HG02571 (cell line): ENCODE results near the gene PRTG.
"Not testable (repeated sequence)": the region's sequence is repeated elsewhere in the genome, so short reads cannot be mapped to it uniquely, and the experiment has no call there.

Source experiments
- ATAC-seq: cut with Tn5 transposase; IDR thresholded peaks from one replicate; pipeline ENCODE4 v1.9.1; 2021; ENCODE audit warnings: mild to moderate bottlenecking, moderate library complexity; ENCODE audit not compliant: unreplicated experiment

PRTG gene

GRCh38 chr15:55703873-55704301 lies 39.1 kb downstream of the PRTG start:
- ATAC-seq, result no peak

GRCh38 chr15:55700876-55701275 lies 42.1 kb downstream of the PRTG start:
- no peak for ATAC-seq

DNA sequence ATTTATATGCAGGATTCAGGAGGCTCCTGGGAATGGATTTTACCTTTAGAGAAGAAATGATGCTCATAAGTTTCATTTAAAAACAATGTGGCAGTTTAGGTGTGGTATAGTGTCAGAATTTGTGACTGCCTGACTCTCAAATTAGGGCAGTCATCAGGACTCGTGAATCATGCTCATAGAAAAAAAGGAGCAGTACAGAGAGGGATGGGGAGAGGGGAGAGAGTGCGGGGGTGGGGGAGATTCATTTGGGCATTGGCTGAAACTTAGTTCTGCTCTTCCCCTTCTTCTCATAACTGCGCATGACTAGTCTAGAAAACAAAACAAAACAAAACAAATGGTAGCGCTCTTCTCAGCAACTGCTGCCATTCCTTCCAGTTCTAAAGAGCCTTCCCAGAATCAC lies 44.3 kb downstream of the PRTG start:
- no peak for ATAC-seq

DNA sequence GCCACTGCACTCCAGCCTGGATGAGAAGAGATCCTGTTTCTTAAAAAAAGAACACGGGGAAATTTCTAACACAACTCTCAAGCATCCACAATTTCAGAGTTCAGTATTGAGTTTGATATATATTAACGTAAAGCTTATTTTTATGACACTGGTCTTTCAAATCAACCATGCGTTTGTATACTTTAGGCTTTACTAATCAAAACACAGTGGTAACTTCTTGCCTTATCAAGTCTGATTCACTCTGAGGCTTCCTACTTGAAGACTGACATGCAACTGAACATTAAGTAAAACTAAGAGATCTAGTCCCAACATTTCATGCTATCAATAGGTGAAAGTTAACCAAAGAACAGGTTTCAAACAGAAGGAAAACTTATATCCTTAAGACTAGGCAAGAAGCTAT lies 46.7 kb downstream of the PRTG start:
- ATAC-seq, result no peak

GRCh38 chr15:55695432-55695831 lies 47.5 kb downstream of the PRTG start:
- no peak for ATAC-seq

DNA sequence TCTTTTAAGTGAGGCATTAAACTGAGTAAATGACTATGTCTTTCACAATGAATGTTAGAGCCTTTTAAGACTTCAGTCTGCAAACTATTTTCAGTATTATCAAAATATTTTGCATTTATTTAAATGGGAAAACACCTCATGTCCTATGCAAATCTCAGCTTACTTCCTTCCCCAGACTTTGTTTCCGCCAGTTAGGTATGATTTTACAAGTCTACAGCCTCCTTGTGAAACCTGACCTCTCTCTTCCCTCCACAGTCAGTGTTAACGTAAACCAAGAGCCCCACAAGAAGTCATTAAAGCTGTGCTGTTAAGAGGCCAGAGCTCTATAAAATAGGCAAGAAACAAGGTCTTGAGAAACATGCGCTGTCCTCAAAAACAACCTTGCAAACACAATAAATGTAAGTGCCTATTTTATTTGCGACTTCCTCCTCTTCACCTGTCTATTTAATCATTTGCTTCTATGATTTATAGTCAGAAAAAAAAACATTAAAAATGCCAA lies 48.3 kb downstream of the PRTG start:
- ATAC-seq, result peak; percentile 88

DNA sequence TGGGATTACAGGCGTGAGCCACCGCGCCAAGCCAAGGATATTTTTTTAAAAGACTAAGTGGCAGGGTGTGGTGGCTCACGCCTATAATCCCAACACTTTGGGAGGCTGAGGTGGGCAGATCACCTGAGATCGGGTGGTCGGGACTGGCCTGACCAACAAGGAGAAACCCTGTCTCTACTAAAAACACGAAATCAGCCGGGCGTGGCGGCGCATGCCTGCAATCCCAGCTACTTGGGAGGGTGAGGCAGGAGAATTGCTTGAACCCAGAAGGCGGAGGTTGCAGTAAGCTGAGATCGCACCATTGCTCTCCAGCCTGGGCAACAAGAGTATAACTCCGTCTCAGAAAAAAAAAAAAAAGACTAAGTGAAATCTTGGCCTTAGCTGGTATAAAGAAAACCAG lies 49.8 kb downstream of the PRTG start:
- ATAC-seq, result not testable (repeated sequence)

GRCh38 chr15:55687792-55688191 lies 55.2 kb downstream of the PRTG start:
- no peak for ATAC-seq

GRCh38 chr15:55685286-55685685 lies 57.7 kb downstream of the PRTG start:
- ATAC-seq, result peak; percentile 82

- no peak for ATAC-seq
Measured at GRCh38 chr15:55683376-55683775, 59.6 kb downstream of the PRTG start.

GRCh38 chr15:55681631-55682030 lies 61.3 kb downstream of the PRTG start:
- ATAC-seq, result peak; percentile 60

- ATAC-seq, result no peak
Measured at GRCh38 chr15:55676507-55676906, 66.4 kb downstream of the PRTG start.

DNA sequence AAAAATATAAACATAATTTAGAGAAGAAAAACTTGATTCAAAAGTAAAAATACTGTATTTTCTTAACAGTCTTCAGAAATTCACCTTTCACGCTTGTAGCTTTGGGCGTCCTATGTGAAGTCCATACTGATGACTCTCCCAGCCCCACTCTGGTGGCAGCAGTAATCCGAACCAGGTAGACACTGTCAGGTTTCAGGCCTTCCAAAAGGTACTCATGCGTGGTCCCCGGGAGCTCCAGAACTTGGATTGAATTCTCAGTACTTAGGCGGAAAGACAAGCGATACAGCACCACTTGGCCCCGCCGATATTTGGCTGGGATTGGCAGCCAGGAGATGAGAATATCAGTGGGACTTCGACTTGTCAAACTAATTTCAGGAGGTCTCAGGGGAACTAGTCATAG lies 69.7 kb downstream of the PRTG start:
- no peak for ATAC-seq

- ATAC-seq, result no peak
Measured at GRCh38 chr15:55669270-55669669, 73.7 kb downstream of the PRTG start.

GRCh38 chr15:55665605-55666227 lies 77.2 kb downstream of the PRTG start:
- ATAC-seq, result no peak

- no peak for ATAC-seq
Measured at GRCh38 chr15:55661428-55661827, 81.5 kb downstream of the PRTG start.

DNA sequence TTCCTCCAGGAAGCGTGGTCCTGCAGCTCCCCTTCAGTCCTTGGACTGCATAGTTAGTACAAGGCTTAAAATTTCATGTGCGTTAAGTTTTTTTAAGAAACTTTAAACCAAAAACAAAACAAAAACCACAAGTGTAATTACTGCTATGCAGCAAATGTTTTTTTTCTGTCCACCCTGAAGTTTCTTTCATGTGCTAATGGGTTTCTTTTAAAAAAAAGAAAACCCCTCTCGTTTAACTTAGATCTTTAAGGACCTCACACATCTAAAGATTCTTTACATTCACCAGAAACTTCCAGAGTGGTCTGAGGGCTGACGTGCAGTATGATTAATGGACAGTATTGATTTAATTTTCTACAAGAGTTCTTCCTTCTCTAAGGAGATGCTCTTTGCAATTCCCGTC lies 82.8 kb downstream of the PRTG start:
- no peak for ATAC-seq

GRCh38 chr15:55659481-55659880 lies 83.5 kb downstream of the PRTG start:
- ATAC-seq, result no peak

- ATAC-seq, result no peak
Measured at GRCh38 chr15:55658886-55659285, 84.1 kb downstream of the PRTG start.

DNA sequence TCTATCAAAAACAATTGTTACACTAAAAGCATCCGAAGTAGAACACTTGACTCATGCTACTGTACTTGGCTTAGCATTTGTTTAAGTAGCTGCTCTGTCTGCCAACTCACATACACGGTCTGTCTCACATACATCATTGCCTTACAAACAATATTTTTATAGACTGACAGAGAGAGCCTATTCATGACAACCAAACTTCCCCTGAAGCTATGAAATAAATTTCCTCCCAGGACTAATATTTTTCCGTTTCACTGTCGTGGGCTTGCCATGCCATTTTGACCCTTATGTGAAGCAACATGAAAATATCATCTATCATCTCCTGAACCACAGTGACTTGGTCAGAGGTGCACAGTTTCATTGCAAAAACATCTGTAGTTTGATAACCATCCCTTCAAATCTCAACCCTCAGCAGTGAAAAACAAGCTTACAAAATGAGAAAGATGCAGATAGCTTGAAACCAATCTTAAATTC lies 88.4 kb downstream of the PRTG start:
- no peak for ATAC-seq

GRCh38 chr15:55652909-55653495 lies 90.0 kb downstream of the PRTG start:
- ATAC-seq, result no peak

- no peak for ATAC-seq
Measured at GRCh38 chr15:55652359-55652758, 90.6 kb downstream of the PRTG start.

GRCh38 chr15:55649058-55649423 lies 93.9 kb downstream of the PRTG start:
- ATAC-seq, result no peak
